Skeletal muscle cell (primary cell): ENCODE data around the gene KDM7A.

Experiments used
- DNase-seq: peaks from one replicate; pipeline ENCODE4 v3.0.0-alpha.2; 2010; ENCODE audit warnings: low read depth
- H3K4me3 ChIP-seq: 2 replicates; pipeline ENCODE4 v1.5.1; 2011; ENCODE audit warnings: low read depth, mild to moderate bottlenecking, control low read depth, low read length, moderate library complexity

Gene KDM7A

GRCh38 chr7:140060788-140061606 lies 115.8 kb downstream of the KDM7A start:
- no peak overlapping the region for H3K4me3 ChIP-seq
- peak; percentile 49 for DNase-seq

DNA sequence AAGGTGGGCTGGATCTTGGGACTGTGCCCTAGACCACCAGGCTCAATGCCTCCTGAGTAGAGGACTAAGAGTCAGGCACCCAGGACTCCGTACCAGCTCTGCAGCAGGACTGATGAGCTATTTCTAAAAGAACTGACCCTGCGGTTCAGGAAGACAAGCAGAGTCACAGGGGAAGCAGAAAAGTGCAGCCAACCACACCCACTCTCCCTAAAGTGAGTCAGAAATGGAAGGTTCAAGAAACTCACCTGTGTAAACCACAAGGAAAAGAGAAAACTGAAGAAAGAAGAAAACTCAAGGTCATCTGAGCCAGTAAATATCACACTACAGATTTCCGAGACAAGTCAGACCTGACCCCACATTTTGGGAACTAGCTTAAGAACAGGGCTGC lies 116.5 kb downstream of the KDM7A start:
- DNase-seq = no peak
- no peak overlapping the region for H3K4me3 ChIP-seq

- H3K4me3 ChIP-seq = no peak overlapping the region
- DNase-seq = peak; percentile 34
Measured at GRCh38 chr7:140059273-140060242, 117.2 kb downstream of the KDM7A start.

GRCh38 chr7:140058517-140058916 lies 118.3 kb downstream of the KDM7A start:
- DNase-seq = no peak
- H3K4me3 ChIP-seq = no peak overlapping the region

DNA sequence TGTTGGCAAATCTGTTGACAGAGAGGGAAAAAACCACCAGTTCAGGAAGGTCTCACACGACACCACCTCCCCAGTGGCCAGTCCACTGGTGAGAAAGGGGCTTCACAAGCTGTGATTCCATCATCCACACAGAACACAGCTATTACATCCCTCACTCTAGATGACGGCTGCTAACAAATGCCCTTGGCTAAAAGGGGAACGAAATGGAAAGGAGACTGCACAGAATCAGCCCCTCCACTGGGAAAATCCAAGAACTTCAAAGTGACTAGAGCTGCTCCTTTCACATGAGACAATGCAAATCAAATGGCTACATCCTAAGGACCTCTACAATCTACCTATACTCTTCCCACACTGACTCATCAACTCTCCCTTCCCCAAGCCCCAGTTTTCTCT lies 119.6 kb downstream of the KDM7A start:
- no peak for DNase-seq
- no peak overlapping the region for H3K4me3 ChIP-seq

GRCh38 chr7:140056431-140057142 lies 120.2 kb downstream of the KDM7A start:
- no peak overlapping the region for H3K4me3 ChIP-seq
- no peak for DNase-seq

DNA sequence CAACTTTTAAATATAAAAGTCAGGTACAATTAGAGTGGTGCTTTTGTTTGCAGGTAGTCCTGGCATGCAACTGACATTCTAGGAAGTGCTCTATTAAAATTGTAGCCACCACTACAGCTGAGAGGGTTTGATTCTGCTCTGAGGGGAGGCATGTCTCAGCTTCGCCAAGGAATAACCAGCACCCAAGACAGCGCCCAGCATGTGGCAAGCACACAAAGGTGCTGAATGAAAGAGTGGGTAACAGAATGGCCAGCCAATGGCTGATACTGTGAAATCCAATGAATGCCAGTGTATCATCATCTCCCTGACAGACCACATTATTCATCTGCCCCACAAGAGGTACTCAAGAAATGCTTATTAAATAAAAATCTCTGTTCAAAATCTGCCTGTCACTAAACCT lies 121.0 kb downstream of the KDM7A start:
- no peak overlapping the region for H3K4me3 ChIP-seq
- DNase-seq = no peak

DNA sequence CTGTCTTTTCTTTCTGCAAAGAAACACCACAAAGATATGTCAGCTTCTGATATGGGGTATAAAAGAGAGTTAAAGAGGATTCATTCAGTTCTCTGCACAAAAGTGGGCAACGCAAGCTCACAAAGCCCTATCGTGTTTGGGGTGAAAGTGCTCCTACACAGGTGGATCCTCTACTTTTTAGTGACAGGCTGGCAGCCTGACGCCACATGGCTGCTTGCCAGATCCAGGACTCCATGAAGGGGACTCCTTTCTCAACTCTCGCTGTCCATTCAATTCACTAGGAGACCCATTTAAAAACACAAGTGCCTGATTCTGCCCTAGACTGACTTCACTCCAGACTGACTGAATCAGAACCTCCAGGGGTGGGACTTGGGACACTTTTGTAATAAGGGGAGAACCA lies 122.0 kb downstream of the KDM7A start:
- DNase-seq = no peak
- H3K4me3 ChIP-seq = no peak overlapping the region

- no peak for DNase-seq
- H3K4me3 ChIP-seq = no peak overlapping the region
Measured at GRCh38 chr7:140053812-140054539, 122.8 kb downstream of the KDM7A start.

- no peak overlapping the region for H3K4me3 ChIP-seq
- DNase-seq = no peak
Measured at GRCh38 chr7:140051820-140052219, 125.0 kb downstream of the KDM7A start.

- no peak for DNase-seq
- no peak overlapping the region for H3K4me3 ChIP-seq
Measured at GRCh38 chr7:140050100-140050499, 126.7 kb downstream of the KDM7A start.

- H3K4me3 ChIP-seq = no peak overlapping the region
- no peak for DNase-seq
Measured at GRCh38 chr7:140049339-140050024, 127.3 kb downstream of the KDM7A start.

DNA sequence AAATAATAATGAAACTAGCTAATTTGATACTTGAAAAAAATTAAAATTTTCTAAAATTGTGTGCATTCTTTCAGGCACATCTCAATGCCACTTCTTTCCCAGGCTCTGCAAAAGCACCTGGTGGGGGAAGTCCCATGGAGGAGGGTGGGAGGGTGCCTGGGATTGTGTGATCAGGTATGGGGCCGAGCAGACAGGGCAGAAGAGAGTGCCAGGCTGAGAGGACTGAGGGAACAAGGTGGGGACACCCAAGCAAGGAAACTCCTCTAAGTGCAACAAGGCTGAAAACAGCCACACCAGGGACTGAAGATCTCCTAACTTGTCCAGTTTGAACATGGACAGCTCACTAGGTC lies 127.8 kb downstream of the KDM7A start:
- H3K4me3 ChIP-seq = no peak overlapping the region
- DNase-seq = no peak

DNA sequence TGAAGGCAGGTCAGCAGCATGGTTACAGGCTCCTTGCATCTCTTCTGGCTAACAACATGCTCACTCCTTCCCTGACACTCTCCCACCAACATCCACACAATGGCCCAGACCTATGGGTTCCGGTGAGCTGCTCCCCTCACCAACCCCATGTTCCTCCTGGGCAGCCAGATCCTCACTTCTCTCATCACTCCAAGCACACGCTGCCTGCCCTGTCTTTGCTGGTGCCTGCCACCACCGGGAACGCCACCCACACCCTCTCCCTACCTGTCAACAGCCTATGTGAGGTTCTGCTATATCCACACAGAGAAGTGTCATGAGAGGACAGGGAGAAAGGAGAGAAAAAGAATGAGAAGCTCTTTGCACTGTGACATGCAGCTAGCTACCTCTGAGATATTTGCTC lies 128.6 kb downstream of the KDM7A start:
- no peak overlapping the region for H3K4me3 ChIP-seq
- no peak for DNase-seq

DNA sequence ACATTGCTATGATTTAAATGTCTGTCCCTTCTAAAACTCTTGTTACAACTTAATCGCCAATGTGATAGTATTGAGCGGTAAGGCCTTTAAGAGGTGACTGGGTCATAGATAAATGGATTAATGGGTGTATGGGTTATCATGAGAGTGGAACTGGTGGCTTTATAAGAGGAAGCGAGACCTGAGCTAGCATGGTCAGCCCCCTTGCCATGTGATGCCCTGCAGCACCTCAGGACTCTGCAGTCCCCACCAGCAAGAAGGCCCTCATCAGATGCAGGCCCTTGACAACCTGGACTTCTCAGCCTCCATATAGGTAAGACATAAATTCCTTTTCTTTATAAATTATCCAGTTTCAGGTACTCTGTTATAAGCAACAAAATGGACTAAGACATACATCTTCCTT lies 129.6 kb downstream of the KDM7A start:
- H3K4me3 ChIP-seq = no peak overlapping the region
- no peak for DNase-seq

- no peak overlapping the region for H3K4me3 ChIP-seq
- no peak for DNase-seq
Measured at GRCh38 chr7:140045697-140046096, 131.1 kb downstream of the KDM7A start.

DNA sequence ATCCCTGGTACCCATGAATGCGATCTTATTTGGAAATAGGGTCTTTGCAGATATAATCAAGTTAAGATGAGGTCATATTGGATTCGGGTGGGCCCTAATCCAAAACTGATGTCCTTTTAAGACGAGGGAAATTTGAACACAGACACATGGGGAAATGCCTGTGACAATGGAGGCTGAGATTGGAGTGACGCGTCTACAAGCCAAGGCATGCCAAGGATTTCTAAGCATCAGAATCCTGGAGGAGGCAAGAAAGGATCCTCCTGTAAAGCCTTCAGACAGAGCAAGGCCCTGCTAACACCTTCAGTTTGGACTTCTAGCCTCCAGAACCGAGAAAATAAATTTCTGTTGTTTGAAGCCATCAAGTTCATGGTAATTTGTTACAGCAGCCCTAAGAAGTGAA lies 132.5 kb downstream of the KDM7A start:
- DNase-seq = no peak

DNA sequence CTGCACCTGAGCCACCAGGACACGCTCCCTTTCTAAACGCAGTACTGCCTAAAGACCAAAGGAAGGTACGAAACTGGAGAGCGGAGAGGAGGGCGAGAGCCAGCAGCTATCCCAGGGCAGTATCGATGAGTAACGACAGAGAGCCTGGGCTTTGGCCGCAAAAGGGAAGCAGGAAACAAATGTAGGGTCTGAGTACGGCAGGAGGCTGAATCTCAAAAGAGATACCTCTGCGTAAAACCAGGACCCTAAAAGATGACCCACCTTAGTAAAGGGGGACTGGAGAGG lies 134.5 kb downstream of the KDM7A start:
- H3K4me3 ChIP-seq = no peak overlapping the region
- no peak for DNase-seq

More for the DNA sequence above, 132.5 kb downstream of the KDM7A start:
- no peak overlapping the region for H3K4me3 ChIP-seq
